HG02571 (cell line): ENCODE results near the gene CELSR2.
A peak's percentile ranks its signal among the peaks of the same experiment; 100 is the strongest.
"Not testable (repeated sequence)": the region's sequence is repeated elsewhere in the genome, so short reads cannot be mapped to it uniquely, and the experiment has no call there.

Experiments used
- ATAC-seq: cut with Tn5 transposase; IDR thresholded peaks from one replicate; pipeline ENCODE4 v1.9.1; 2021; ENCODE audit warnings: mild to moderate bottlenecking, moderate library complexity; ENCODE audit not compliant: unreplicated experiment

The CELSR2 gene

GRCh38 chr1:109248797-109249629, at the start of gene CELSR2:
Gene CELSR2 (plus strand): TSS chr1:109249539. CDS start chr1:109250080, 541 bp downstream.
- ATAC-seq: peak; percentile 82

- ATAC-seq: no peak
Measured at GRCh38 chr1:109199710-109200109, 49.6 kb upstream of the CELSR2 start.

- ATAC-seq: no peak
Measured at GRCh38 chr1:109201123-109201703, 48.1 kb upstream of the CELSR2 start.

- ATAC-seq: no peak
Measured at GRCh38 chr1:109204484-109204883, 44.9 kb upstream of the CELSR2 start.

- no peak for ATAC-seq
Measured at GRCh38 chr1:109206339-109206738, 43.0 kb upstream of the CELSR2 start.

- ATAC-seq: no peak
Measured at GRCh38 chr1:109207467-109208103, 41.8 kb upstream of the CELSR2 start.

- no peak for ATAC-seq
Measured at GRCh38 chr1:109208394-109208793, 40.9 kb upstream of the CELSR2 start.

- no peak for ATAC-seq
Measured at GRCh38 chr1:109208836-109209463, 40.4 kb upstream of the CELSR2 start.

GRCh38 chr1:109210058-109210457, 39.3 kb upstream of the CELSR2 start:
- ATAC-seq: no peak

- no peak for ATAC-seq
Measured at GRCh38 chr1:109213345-109213823, 36.0 kb upstream of the CELSR2 start.

GRCh38 chr1:109213824-109214693, 35.3 kb upstream of the CELSR2 start, which contains the start of gene SARS1:
Gene SARS1 (plus strand): TSS chr1:109213918. CDS start chr1:109213993, 75 bp downstream.
- peak; percentile 77 for ATAC-seq

GRCh38 chr1:109214695-109215623, 34.4 kb upstream of the CELSR2 start:
- ATAC-seq: no peak

- ATAC-seq: no peak
Measured at GRCh38 chr1:109216662-109217061, 32.7 kb upstream of the CELSR2 start.

GRCh38 chr1:109218516-109218915, 30.8 kb upstream of the CELSR2 start:
- no peak for ATAC-seq

GRCh38 chr1:109221201-109221600, 28.1 kb upstream of the CELSR2 start:
- not testable (repeated sequence) for ATAC-seq

- no peak for ATAC-seq
Measured at GRCh38 chr1:109225308-109225707, 24.0 kb upstream of the CELSR2 start.

GRCh38 chr1:109225711-109226445, 23.5 kb upstream of the CELSR2 start:
- no peak for ATAC-seq

- ATAC-seq: no peak
Measured at GRCh38 chr1:109228167-109228566, 21.2 kb upstream of the CELSR2 start.
